ENCODE results near the gene ADCY5. TPM values are rescaled to one million over a fixed set of nuclear protein-coding genes. Genes with fewer than 3 reads are reported as not detected.
"Not testable (repeated sequence)": the region's sequence is repeated elsewhere in the genome, so short reads cannot be mapped to it uniquely, and the experiment has no call there.

Gene ADCY5
- total RNA-seq, 2 experiments from 2014 or later, result not detected

- Mint-ChIP-seq H3K4me1 (no peaks in the 10 kb centered on the region), H3K9me3 (ENCODE audit: low read depth) (no peaks in the 10 kb centered on the region), H3K27me3 (no peaks in the 10 kb centered on the region), H3K27ac (no peak overlapping the region), H3K4me3 (no peak overlapping the region), H3K36me3 (ENCODE audit: low read depth) (peaks cover 33% of the 10 kb centered on the region)
- ChIA-PET CTCF (interaction anchor here (0.7 kb wide), 1 partner anchor 25 kb away, joined by 5 read pairs; no protein-coding TSS in a partner anchor), POLR2A (no interaction called here)
- DNase-seq, result no peak
- ATAC-seq, result no peak
- intact Hi-C loops (cut with DNase I, micrococcal nuclease), result no loop called here
Observed at GRCh38 chr3:123262868-123263267, 186.0 kb downstream of the ADCY5 start.

GRCh38 chr3:123262226-123262625, 186.7 kb downstream of the ADCY5 start:
- ChIA-PET POLR2A (no interaction called here), CTCF (interaction anchor here (0.7 kb wide), 1 partner anchor 26 kb away, joined by 5 read pairs; no protein-coding TSS in a partner anchor)
- peaks cover 31% of the 10 kb centered on the region for H3K36me3 Mint-ChIP-seq (ENCODE audit: low read depth)

GRCh38 chr3:123261666-123262065, 187.2 kb downstream of the ADCY5 start:
- Mint-ChIP-seq H3K9me3 (ENCODE audit: low read depth) (no peaks in the 10 kb centered on the region), H3K4me3 (no peak overlapping the region), H3K27ac (no peak overlapping the region), H3K36me3 (ENCODE audit: low read depth) (peaks cover 28% of the 10 kb centered on the region), H3K27me3 (no peaks in the 10 kb centered on the region), H3K4me1 (no peaks in the 10 kb centered on the region)
- POLR2A ChIA-PET, result no interaction called here
- intact Hi-C loops (cut with DNase I, micrococcal nuclease), result no loop called here
- ATAC-seq, result no peak
- DNase-seq, result no peak
- CTCF ChIA-PET, result interaction anchor here (0.6 to 0.9 kb wide), 2 partner anchors 10 to 171 kb away, joined by 3 read pairs; no protein-coding TSS in a partner anchor

More at GRCh38 chr3:123262226-123262625, 186.7 kb downstream of the ADCY5 start:
- H3K27me3 Mint-ChIP-seq, result no peaks in the 10 kb centered on the region
- no peaks in the 10 kb centered on the region for H3K4me1 Mint-ChIP-seq
- intact Hi-C loops (cut with DNase I, micrococcal nuclease), result no loop called here
- no peak overlapping the region for H3K27ac Mint-ChIP-seq
- H3K9me3 Mint-ChIP-seq (ENCODE audit: low read depth), result no peaks in the 10 kb centered on the region
- no peak overlapping the region for H3K4me3 Mint-ChIP-seq
- DNase-seq (no peak), ATAC-seq (no peak)

GRCh38 chr3:123258811-123259420, 190.0 kb downstream of the ADCY5 start:
- Mint-ChIP-seq H3K9me3 (ENCODE audit: low read depth) (no peaks in the 10 kb centered on the region), H3K27ac (no peak overlapping the region), H3K36me3 (ENCODE audit: low read depth) (peaks cover 12% of the 10 kb centered on the region), H3K4me1 (no peaks in the 10 kb centered on the region), H3K27me3 (no peaks in the 10 kb centered on the region), H3K4me3 (no peak overlapping the region)
- intact Hi-C loops (cut with DNase I, micrococcal nuclease), result loop anchor here (2.0 to 5.0 kb wide), 2 partner anchors 316 to 317 kb away; no protein-coding TSS in a partner anchor
- peak; percentile 61 for ATAC-seq
- no peak for DNase-seq
- ChIA-PET CTCF (interaction anchor here (0.5 to 0.7 kb wide), 2 partner anchors 121 to 443 kb away, joined by 3 read pairs; no protein-coding TSS in a partner anchor), POLR2A (no interaction called here)

- H3K9me3 Mint-ChIP-seq (ENCODE audit: low read depth), result no peaks in the 10 kb centered on the region
- ChIA-PET CTCF (interaction anchor here (0.7 kb wide), 1 partner anchor 120 kb away, joined by 3 read pairs; no protein-coding TSS in a partner anchor), POLR2A (no interaction called here)
- ATAC-seq, result no peak
- H3K27ac Mint-ChIP-seq, result no peak overlapping the region
- H3K27me3 Mint-ChIP-seq, result no peaks in the 10 kb centered on the region
- H3K36me3 Mint-ChIP-seq (ENCODE audit: low read depth), result peaks cover 10% of the 10 kb centered on the region
- no peak overlapping the region for H3K4me3 Mint-ChIP-seq
- no peak for DNase-seq
- intact Hi-C loops (cut with DNase I, micrococcal nuclease), result loop anchor here (2.0 to 5.0 kb wide), 2 partner anchors 316 kb away; no protein-coding TSS in a partner anchor
- H3K4me1 Mint-ChIP-seq, result no peaks in the 10 kb centered on the region
Observed at GRCh38 chr3:123258359-123258758, 190.5 kb downstream of the ADCY5 start.

GRCh38 chr3:123256256-123256655, 192.6 kb downstream of the ADCY5 start:
- H3K4me1 Mint-ChIP-seq, result no peaks in the 10 kb centered on the region

GRCh38 chr3:123246866-123247265, 202.0 kb downstream of the ADCY5 start:
- Mint-ChIP-seq H3K4me3 (no peak overlapping the region), H3K36me3 (ENCODE audit: low read depth) (peaks cover 38% of the 10 kb centered on the region), H3K27ac (no peak overlapping the region), H3K27me3 (no peaks in the 10 kb centered on the region), H3K9me3 (ENCODE audit: low read depth) (no peaks in the 10 kb centered on the region), H3K4me1 (peaks cover 14% of the 10 kb centered on the region)
- DNase-seq (no peak), ATAC-seq (no peak)
- intact Hi-C loops (cut with DNase I, micrococcal nuclease), result no loop called here
- POLR2A ChIA-PET, result interaction anchor here (0.6 kb wide), 1 partner anchor 143 kb away, joined by 3 read pairs; no protein-coding TSS in a partner anchor
- CTCF ChIA-PET, result interaction anchor here (0.6 kb wide), 1 partner anchor 125 kb away, joined by 3 read pairs; no protein-coding TSS in a partner anchor

More at GRCh38 chr3:123256256-123256655, 192.6 kb downstream of the ADCY5 start:
- CTCF ChIA-PET, result interaction anchor here (1.2 kb wide), 1 partner anchor 11 kb away, joined by 3 read pairs; no protein-coding TSS in a partner anchor
- no peak overlapping the region for H3K27ac Mint-ChIP-seq
- POLR2A ChIA-PET, result no interaction called here
- peaks cover 12% of the 10 kb centered on the region for H3K36me3 Mint-ChIP-seq (ENCODE audit: low read depth)
- DNase-seq (no peak), ATAC-seq (peak; percentile 26)
- H3K9me3 Mint-ChIP-seq (ENCODE audit: low read depth), result no peaks in the 10 kb centered on the region
- no peaks in the 10 kb centered on the region for H3K27me3 Mint-ChIP-seq
- H3K4me3 Mint-ChIP-seq, result no peak overlapping the region
- intact Hi-C loops (cut with DNase I, micrococcal nuclease), result loop anchor here in 1 of 2 experiments (5.0 kb wide), 1 partner anchor 314 kb away; no protein-coding TSS in a partner anchor

GRCh38 chr3:123244128-123244527, 204.8 kb downstream of the ADCY5 start:
- no peaks in the 10 kb centered on the region for H3K27me3 Mint-ChIP-seq
- peaks cover 45% of the 10 kb centered on the region for H3K36me3 Mint-ChIP-seq (ENCODE audit: low read depth)
- intact Hi-C loops (cut with DNase I, micrococcal nuclease), result no loop called here
- POLR2A ChIA-PET, result no interaction called here
- CTCF ChIA-PET, result interaction anchor here (0.6 kb wide), 1 partner anchor 309 kb away, joined by 3 read pairs; no protein-coding TSS in a partner anchor
- H3K9me3 Mint-ChIP-seq (ENCODE audit: low read depth), result peaks cover 4% of the 10 kb centered on the region
- H3K4me3 Mint-ChIP-seq, result no peak overlapping the region
- H3K4me1 Mint-ChIP-seq, result peaks cover 14% of the 10 kb centered on the region
- H3K27ac Mint-ChIP-seq, result no peak overlapping the region
- DNase-seq, result peak; percentile 20
- no peak for ATAC-seq

- peaks cover 47% of the 10 kb centered on the region for H3K36me3 Mint-ChIP-seq (ENCODE audit: low read depth)
- H3K9me3 Mint-ChIP-seq (ENCODE audit: low read depth), result peaks cover 4% of the 10 kb centered on the region
- POLR2A ChIA-PET, result no interaction called here
- H3K27ac Mint-ChIP-seq, result no peak overlapping the region
- ATAC-seq (no peak), DNase-seq (no peak)
- no peaks in the 10 kb centered on the region for H3K27me3 Mint-ChIP-seq
- intact Hi-C loops (cut with DNase I, micrococcal nuclease), result no loop called here
- no peak overlapping the region for H3K4me3 Mint-ChIP-seq
- CTCF ChIA-PET, result no interaction called here
- peaks cover 14% of the 10 kb centered on the region for H3K4me1 Mint-ChIP-seq
Observed at GRCh38 chr3:123239756-123240155, 209.1 kb downstream of the ADCY5 start.

GRCh38 chr3:123239186-123239585, 209.7 kb downstream of the ADCY5 start:
- POLR2A ChIA-PET; H3K27me3 Mint-ChIP-seq; DNase-seq; H3K27ac Mint-ChIP-seq; H3K9me3 Mint-ChIP-seq (ENCODE audit: low read depth); ATAC-seq; CTCF ChIA-PET; intact Hi-C loops (cut with DNase I, micrococcal nuclease); H3K4me3 Mint-ChIP-seq: not testable (repeated sequence)
- peaks cover 11% of the 10 kb centered on the region for H3K4me1 Mint-ChIP-seq
- H3K36me3 Mint-ChIP-seq (ENCODE audit: low read depth), result peaks cover 47% of the 10 kb centered on the region

- no peaks in the 10 kb centered on the region for H3K27me3 Mint-ChIP-seq
- CTCF ChIA-PET, result no interaction called here
- H3K27ac Mint-ChIP-seq, result no peak overlapping the region
- intact Hi-C loops (cut with DNase I, micrococcal nuclease), result no loop called here
- DNase-seq (no peak), ATAC-seq (no peak)
- no peak overlapping the region for H3K4me3 Mint-ChIP-seq
- peaks cover 4% of the 10 kb centered on the region for H3K9me3 Mint-ChIP-seq (ENCODE audit: low read depth)
- POLR2A ChIA-PET, result no interaction called here
- no peaks in the 10 kb centered on the region for H3K4me1 Mint-ChIP-seq
- H3K36me3 Mint-ChIP-seq (ENCODE audit: low read depth), result peaks cover 48% of the 10 kb centered on the region
Observed at GRCh38 chr3:123236902-123237301, 212.0 kb downstream of the ADCY5 start.
